ENCODE measurements around the gene LPA.

The LPA gene

GRCh38 chr6:160513836-160514235, 150.2 kb downstream of the LPA start:
- DNase-seq = no peak

- no peak for DNase-seq
Measured at GRCh38 chr6:160510976-160511617, 153.0 kb downstream of the LPA start.

- DNase-seq = no peak
Measured at GRCh38 chr6:160510199-160510598, 153.9 kb downstream of the LPA start.

- DNase-seq = no peak
Measured at GRCh38 chr6:160509610-160510009, 154.5 kb downstream of the LPA start.

GRCh38 chr6:160508599-160508998, 155.5 kb downstream of the LPA start:
- no peak for DNase-seq

GRCh38 chr6:160507420-160507819, 156.7 kb downstream of the LPA start:
- DNase-seq = no peak

GRCh38 chr6:160505970-160506369, 158.1 kb downstream of the LPA start:
- no peak for DNase-seq

GRCh38 chr6:160500639-160501038, 163.4 kb downstream of the LPA start:
- no peak for DNase-seq

- DNase-seq = no peak
Measured at GRCh38 chr6:160494576-160494975, 169.5 kb downstream of the LPA start.

GRCh38 chr6:160489091-160489490, 175.0 kb downstream of the LPA start:
- DNase-seq = no peak

- DNase-seq = no peak
Measured at GRCh38 chr6:160487116-160487515, 177.0 kb downstream of the LPA start.

All from right hindlimb (tissue), 1 donor.